ENCODE results near the gene EFHC1.

Gene EFHC1

GRCh38 chr6:52497652-52498408 lies 77.7 kb downstream of the EFHC1 start:
- TF ChIP-seq CTCF (IDR thresholded peaks at IDR 0.05; ENCODE audit: unreplicated experiment in 3 of 3): no peak
- H3K9me3 Mint-ChIP-seq: no peaks in the 10 kb centered on the region
- no peak overlapping the region for H3K27ac Mint-ChIP-seq
- no peak overlapping the region for H3K4me3 Mint-ChIP-seq
- no peaks in the 10 kb centered on the region for H3K27me3 Mint-ChIP-seq (ENCODE audit: low read depth)
- H3K36me3 Mint-ChIP-seq (ENCODE audit: low read depth): peaks cover 30% of the 10 kb centered on the region
- peaks cover 23% of the 10 kb centered on the region for H3K4me1 Mint-ChIP-seq

- Mint-ChIP-seq H3K9me3 (no peaks in the 10 kb centered on the region), H3K36me3 (ENCODE audit: low read depth) (peaks cover 31% of the 10 kb centered on the region), H3K4me3 (no peak overlapping the region), H3K4me1 (peaks cover 23% of the 10 kb centered on the region), H3K27ac (peak overlapping the region in 2 of 3 experiments; percentile 22 to 24), H3K27me3 (ENCODE audit: low read depth) (no peaks in the 10 kb centered on the region)
- TF ChIP-seq CTCF (IDR thresholded peaks at IDR 0.05; ENCODE audit: unreplicated experiment in 3 of 3): no peak
These were observed 78.4 kb downstream of the EFHC1 start for GRCh38 chr6:52498538-52499017.

- Mint-ChIP-seq H3K36me3 (ENCODE audit: low read depth) (peaks cover 31% of the 10 kb centered on the region), H3K9me3 (no peaks in the 10 kb centered on the region), H3K27ac (peak overlapping the region in 2 of 3 experiments; percentile 22 to 24)
These were observed 78.9 kb downstream of the EFHC1 start for GRCh38 chr6:52499026-52499425.

GRCh38 chr6:52499681-52500236 lies 79.6 kb downstream of the EFHC1 start:
- Mint-ChIP-seq H3K4me1 (peaks cover 24% of the 10 kb centered on the region), H3K4me3 (no peak overlapping the region)
- TF ChIP-seq CTCF (IDR thresholded peaks at IDR 0.05; ENCODE audit: unreplicated experiment in 3 of 3): no peak

More at GRCh38 chr6:52499026-52499425, 78.9 kb downstream of the EFHC1 start:
- no peak for TF ChIP-seq CTCF (IDR thresholded peaks at IDR 0.05; ENCODE audit: unreplicated experiment in 3 of 3)
- H3K4me1 Mint-ChIP-seq: peaks cover 23% of the 10 kb centered on the region
- no peak overlapping the region for H3K4me3 Mint-ChIP-seq
- no peaks in the 10 kb centered on the region for H3K27me3 Mint-ChIP-seq (ENCODE audit: low read depth)

GRCh38 chr6:52500238-52501129 lies 80.3 kb downstream of the EFHC1 start:
- Mint-ChIP-seq H3K27me3 (ENCODE audit: low read depth) (no peaks in the 10 kb centered on the region), H3K4me3 (no peak overlapping the region), H3K36me3 (ENCODE audit: low read depth) (peaks cover 27% of the 10 kb centered on the region), H3K27ac (peak overlapping the region in 1 of 3 experiments; percentile 31), H3K4me1 (peaks cover 30% of the 10 kb centered on the region), H3K9me3 (no peaks in the 10 kb centered on the region)
- no peak for TF ChIP-seq CTCF (IDR thresholded peaks at IDR 0.05; ENCODE audit: unreplicated experiment in 3 of 3)

More at GRCh38 chr6:52499681-52500236, 79.6 kb downstream of the EFHC1 start:
- H3K9me3 Mint-ChIP-seq: no peaks in the 10 kb centered on the region
- H3K27me3 Mint-ChIP-seq (ENCODE audit: low read depth): no peaks in the 10 kb centered on the region
- peak overlapping the region in 1 of 3 experiments; percentile 31 for H3K27ac Mint-ChIP-seq
- H3K36me3 Mint-ChIP-seq (ENCODE audit: low read depth): peaks cover 27% of the 10 kb centered on the region
